Vagina (tissue), 2 donors: Measurements from ENCODE around the gene HMMR. TPM values are rescaled to one million over a fixed set of nuclear protein-coding genes. Genes with fewer than 3 reads are reported as not detected.

ENCODE experiments used
- DNase-seq, 2 donors: peaks; one replicate each; pipeline ENCODE4 v3.0.0-alpha.2; 2017; ENCODE audit errors: extremely low spot score in 2 of 2
- H3K27ac ChIP-seq: fragments of 200-600 bp; sonication (generic); one replicate; pipeline ENCODE4 v1.5.1; 2019
- H3K27me3 ChIP-seq: fragments of 200-600 bp; sonication (generic); one replicate; pipeline ENCODE4 v1.5.1; 2019
- H3K36me3 ChIP-seq, 2 donors: fragments of 200-600 bp; sonication (generic); one replicate each; pipeline ENCODE4 v1.5.1; 2017 to 2019
- H3K4me1 ChIP-seq: fragments of 200-600 bp; sonication (generic); one replicate; pipeline ENCODE4 v1.5.1; 2019
- H3K4me3 ChIP-seq, 2 donors: fragments of 200-600 bp; sonication (generic); 1 replicate in 1 of 2; 2 replicates in 1 of 2; pipeline ENCODE4 v1.5.1; 2016 to 2019
- H3K9me3 ChIP-seq: fragments of 200-600 bp; sonication (generic); one replicate; pipeline ENCODE4 v1.5.1; 2019
- CTCF ChIP-seq, 3 experiments: fragments of 450-650 bp in 2 of 3; fragments of 200-600 bp in 1 of 3; sonication (generic) in 1 of 3; IDR thresholded peaks; one replicate each; pipeline ENCODE4 v1.5.1; 2017 to 2019; ENCODE audit warnings: antibody characterized with exemption in 3 of 3, mild to moderate bottlenecking in 2 of 3, moderate library complexity in 2 of 3
- POLR2A ChIP-seq, 2 donors: fragments of 450-650 bp; IDR thresholded peaks; one replicate each; pipeline ENCODE4 v1.6.1; 2017; ENCODE audit warnings: antibody characterized with exemption in 2 of 2, mild to moderate bottlenecking in 2 of 2, moderate library complexity in 2 of 2
- POLR2AphosphoS5 ChIP-seq, 2 donors: sonication (generic); formaldehyde crosslinking; IDR thresholded peaks; one replicate each; pipeline ENCODE4 v1.9.0; 2017; ENCODE audit warnings: antibody characterized with exemption in 2 of 2, mild to moderate bottlenecking in 2 of 2, low read depth in 1 of 2; ENCODE audit not compliant: insufficient read depth in 1 of 2
- intact Hi-C: fragments of 100-400 bp; cut with DNase I; formaldehyde crosslinking; loops from one replicate; pipeline ENCODE4 v1.15.1; 2023
- total RNA-seq: library from RNA; depleted of rRNA; stranded (reverse); fragments of >200 nt; gene quantifications from one replicate; pipeline ENCODE4 v1.2.3, GENCODE V29; 2016

Gene HMMR
- total RNA-seq, 1 donor from 2014 or later = 9.3 TPM

- Histone ChIP-seq H3K36me3 (peaks cover 0 to 20% of the 10 kb centered on the region in 2 donors), H3K27me3 (no peaks in the 10 kb centered on the region), H3K4me1 (peaks cover 59% of the 10 kb centered on the region), H3K9me3 (no peaks in the 10 kb centered on the region), H3K27ac (peak overlapping the region; percentile 98), H3K4me3 (peak overlapping the region; percentile 23 to 29)
- intact Hi-C loops = loop anchor here (10.0 kb wide), 1 partner anchor 55 kb away; no protein-coding TSS in a partner anchor
- TF ChIP-seq POLR2A (IDR thresholded peaks at IDR 0.05) = no peak
- no peak for DNase-seq
These were observed 49.0 kb downstream of the HMMR start for GRCh38 chr5:163509291-163509951.

- Histone ChIP-seq H3K4me1 (peaks cover 44% of the 10 kb centered on the region), H3K9me3 (no peaks in the 10 kb centered on the region), H3K27ac (no peak overlapping the region), H3K27me3 (no peaks in the 10 kb centered on the region), H3K36me3 (peaks cover 0 to 47% of the 10 kb centered on the region in 2 donors), H3K4me3 (no peak overlapping the region)
- intact Hi-C loops = no loop called here
- DNase-seq = no peak
- TF ChIP-seq POLR2AphosphoS5 (IDR thresholded peaks at IDR 0.05; ENCODE audit: insufficient read depth in 1 of 2, low read depth in 1 of 2) (no peak), POLR2A (IDR thresholded peaks at IDR 0.05) (no peak), CTCF (IDR thresholded peaks at IDR 0.05) (no peak)
These were observed 52.1 kb downstream of the HMMR start for GRCh38 chr5:163512526-163512925.

- no peak overlapping the region for H3K27ac ChIP-seq
- H3K4me3 ChIP-seq = no peak overlapping the region
- H3K27me3 ChIP-seq = no peaks in the 10 kb centered on the region
- intact Hi-C loops = no loop called here
- H3K4me1 ChIP-seq = no peaks in the 10 kb centered on the region
- no peak for TF ChIP-seq POLR2AphosphoS5 (IDR thresholded peaks at IDR 0.05; ENCODE audit: insufficient read depth in 1 of 2, low read depth in 1 of 2)
- DNase-seq = no peak
- H3K9me3 ChIP-seq = no peaks in the 10 kb centered on the region
- H3K36me3 ChIP-seq = peaks cover 0 to 3% of the 10 kb centered on the region in 2 donors
These were observed 64.7 kb downstream of the HMMR start for GRCh38 chr5:163525096-163525495.

- TF ChIP-seq POLR2AphosphoS5 (IDR thresholded peaks at IDR 0.05; ENCODE audit: insufficient read depth in 1 of 2, low read depth in 1 of 2) (no peak), CTCF (IDR thresholded peaks at IDR 0.05) (no peak), POLR2A (IDR thresholded peaks at IDR 0.05) (no peak)
- no peak overlapping the region for H3K4me3 ChIP-seq
- H3K27ac ChIP-seq = no peak overlapping the region
- intact Hi-C loops = no loop called here
- no peaks in the 10 kb centered on the region for H3K9me3 ChIP-seq
- DNase-seq = no peak
- H3K36me3 ChIP-seq = no peaks in the 10 kb centered on the region
- H3K4me1 ChIP-seq = no peaks in the 10 kb centered on the region
- no peaks in the 10 kb centered on the region for H3K27me3 ChIP-seq
These were observed 69.3 kb downstream of the HMMR start for GRCh38 chr5:163529698-163530097.

- intact Hi-C loops = no loop called here
- no peak for TF ChIP-seq CTCF (IDR thresholded peaks at IDR 0.05)
- no peak for TF ChIP-seq POLR2AphosphoS5 (IDR thresholded peaks at IDR 0.05; ENCODE audit: insufficient read depth in 1 of 2, low read depth in 1 of 2)
- no peak for TF ChIP-seq POLR2A (IDR thresholded peaks at IDR 0.05)
- Histone ChIP-seq H3K27me3 (no peaks in the 10 kb centered on the region), H3K4me1 (no peaks in the 10 kb centered on the region), H3K9me3 (no peaks in the 10 kb centered on the region), H3K27ac (no peak overlapping the region), H3K36me3 (no peaks in the 10 kb centered on the region), H3K4me3 (no peak overlapping the region)
- no peak for DNase-seq
These were observed 70.8 kb downstream of the HMMR start for GRCh38 chr5:163531272-163531671.
